Ascending aorta (tissue), 2 donors: ENCODE data around the gene EPB41L4A. TPM values are rescaled to one million over a fixed set of nuclear protein-coding genes. Genes with fewer than 3 reads are reported as not detected.

Experiments used
- DNase-seq, 2 donors: peaks; one replicate each; pipeline ENCODE4 v3.0.0-alpha.2; 2019; ENCODE audit warnings: low spot score in 2 of 2
- H3K27ac ChIP-seq, 2 donors: fragments of 200-600 bp; sonication (generic); one replicate each; pipeline ENCODE4 v1.5.1; 2016 to 2017; ENCODE audit warnings: mild to moderate bottlenecking in 1 of 2
- H3K27me3 ChIP-seq: fragments of 200-600 bp; sonication (generic); one replicate; pipeline ENCODE4 v1.5.1; 2017
- H3K36me3 ChIP-seq, 2 donors: fragments of 200-600 bp; sonication (generic); one replicate each; pipeline ENCODE4 v1.5.1; 2016
- H3K4me1 ChIP-seq, 2 donors: fragments of 200-600 bp; sonication (generic); one replicate each; pipeline ENCODE4 v1.5.1; 2016 to 2017; ENCODE audit warnings: mild to moderate bottlenecking in 1 of 2
- H3K4me3 ChIP-seq, 2 donors: fragments of 200-600 bp; sonication (generic); one replicate each; pipeline ENCODE4 v1.5.1; 2016 to 2017; ENCODE audit warnings: mild to moderate bottlenecking in 1 of 2
- H3K9me3 ChIP-seq, 2 donors: fragments of 200-600 bp; sonication (generic); one replicate each; pipeline ENCODE4 v1.5.1; 2016
- CTCF ChIP-seq, 3 experiments: fragments of 200-600 bp in 2 of 3; fragments of 450-650 bp in 1 of 3; sonication (generic) in 2 of 3; IDR thresholded peaks; one replicate each; pipeline ENCODE4 v1.5.1; 2016 to 2019; ENCODE audit warnings: antibody characterized with exemption in 3 of 3, mild to moderate bottlenecking in 1 of 3, moderate library complexity in 1 of 3
- intact Hi-C: fragments of 100-400 bp; cut with DNase I; formaldehyde crosslinking; loops from one replicate; pipeline ENCODE4 v1.15.1; 2023
- total RNA-seq: library from RNA; depleted of rRNA; stranded (reverse); fragments of >200 nt; gene quantifications from one replicate; pipeline ENCODE4 v1.1.0, GENCODE V29; 2016

Gene EPB41L4A
- total RNA-seq, 1 donor from 2014 or later = 9.4 TPM

- H3K4me3 ChIP-seq = no peak overlapping the region
- H3K4me1 ChIP-seq = no peaks in the 10 kb centered on the region
- intact Hi-C loops = no loop called here
- H3K36me3 ChIP-seq = no peaks in the 10 kb centered on the region
- H3K9me3 ChIP-seq = no peaks in the 10 kb centered on the region
- H3K27ac ChIP-seq = no peak overlapping the region
- DNase-seq = no peak
- no peaks in the 10 kb centered on the region for H3K27me3 ChIP-seq
- no peak for TF ChIP-seq CTCF (IDR thresholded peaks at IDR 0.05)
Measured at GRCh38 chr5:112276991-112277390, 142.1 kb downstream of the EPB41L4A start.

GRCh38 chr5:112275671-112276070, 143.4 kb downstream of the EPB41L4A start:
- H3K36me3 ChIP-seq = no peaks in the 10 kb centered on the region
- H3K4me1 ChIP-seq = no peaks in the 10 kb centered on the region
- TF ChIP-seq CTCF (IDR thresholded peaks at IDR 0.05) = no peak
- no peak overlapping the region for H3K4me3 ChIP-seq
- DNase-seq = no peak
- no peak overlapping the region for H3K27ac ChIP-seq
- no peaks in the 10 kb centered on the region for H3K9me3 ChIP-seq
- intact Hi-C loops = no loop called here
- no peaks in the 10 kb centered on the region for H3K27me3 ChIP-seq

DNA sequence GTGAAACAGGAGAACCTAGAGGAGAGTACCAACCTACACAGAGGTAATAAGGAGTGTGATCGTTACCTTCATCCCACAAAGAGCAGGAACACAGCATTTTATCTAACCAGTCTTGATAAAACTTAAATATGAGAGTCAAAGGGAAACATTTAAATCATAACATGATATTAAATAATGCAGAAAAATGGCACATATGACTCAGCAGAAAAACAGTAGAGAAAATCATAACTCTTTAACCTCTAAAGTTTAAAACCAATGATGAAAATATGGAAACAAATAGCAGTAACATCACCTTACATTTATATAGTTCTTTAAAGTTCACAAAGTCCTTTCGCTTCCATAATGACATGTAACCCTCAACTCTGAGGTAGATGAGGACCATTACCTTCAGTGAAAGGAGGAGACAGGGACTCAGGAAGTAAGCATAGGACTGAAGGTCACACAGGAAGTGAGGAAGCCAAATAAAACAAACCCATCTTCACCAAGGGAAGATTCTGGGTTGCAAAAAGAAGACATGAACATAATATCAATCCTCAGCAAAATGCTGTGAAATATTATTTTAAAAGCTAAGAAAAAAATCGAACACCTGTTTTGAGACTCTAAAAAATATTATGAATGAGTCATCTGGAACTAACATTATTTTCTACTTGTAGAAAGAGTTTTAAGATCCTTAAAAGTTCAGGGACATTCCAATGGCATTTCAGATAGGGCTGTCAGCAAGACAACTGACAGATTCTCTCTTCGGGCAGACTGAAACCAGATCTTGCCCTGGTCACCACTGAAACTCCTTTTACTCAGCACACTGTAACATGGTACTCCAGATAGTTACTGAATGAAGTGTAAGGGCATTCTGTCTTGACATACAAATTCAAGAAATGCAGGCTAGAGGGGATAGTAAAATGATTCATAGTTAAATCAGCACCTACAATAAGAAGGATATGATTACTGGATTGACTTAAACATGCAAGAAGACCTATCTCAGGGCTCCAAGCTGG, 148.5 kb downstream of the EPB41L4A start:
- DNase-seq = no peak
- no peak overlapping the region for H3K27ac ChIP-seq
- no peaks in the 10 kb centered on the region for H3K4me1 ChIP-seq
- no peaks in the 10 kb centered on the region for H3K9me3 ChIP-seq
- intact Hi-C loops = no loop called here
- no peak overlapping the region for H3K4me3 ChIP-seq
- no peaks in the 10 kb centered on the region for H3K27me3 ChIP-seq
- TF ChIP-seq CTCF (IDR thresholded peaks at IDR 0.05) = no peak
- H3K36me3 ChIP-seq = no peaks in the 10 kb centered on the region

DNA sequence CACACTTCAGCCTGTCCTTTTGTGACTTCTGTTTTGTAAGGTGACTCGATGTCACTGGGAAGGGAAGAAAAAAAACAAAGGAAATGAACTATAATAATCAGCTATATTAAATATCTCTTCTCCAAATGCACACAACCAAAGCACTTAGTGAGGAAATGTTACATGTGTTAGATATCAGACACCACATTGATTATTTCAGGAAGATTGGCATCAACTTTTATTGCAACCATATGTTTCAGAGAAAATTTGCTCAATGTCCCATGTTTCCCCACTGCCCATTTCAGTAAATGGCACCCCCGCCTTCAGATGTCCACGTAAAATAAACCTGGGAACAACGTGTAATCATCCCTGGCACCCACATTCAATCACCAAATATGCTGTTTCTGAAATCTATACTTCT, 151.8 kb downstream of the EPB41L4A start:
- H3K36me3 ChIP-seq = peaks cover 0 to 9% of the 10 kb centered on the region in 2 donors
- no peak overlapping the region for H3K4me3 ChIP-seq
- no peaks in the 10 kb centered on the region for H3K9me3 ChIP-seq
- intact Hi-C loops = no loop called here
- TF ChIP-seq CTCF (IDR thresholded peaks at IDR 0.05) = no peak
- H3K4me1 ChIP-seq = no peaks in the 10 kb centered on the region
- no peaks in the 10 kb centered on the region for H3K27me3 ChIP-seq
- H3K27ac ChIP-seq = no peak overlapping the region
- DNase-seq = no peak

- H3K27me3 ChIP-seq = no peaks in the 10 kb centered on the region
- H3K36me3 ChIP-seq = peaks cover 0 to 10% of the 10 kb centered on the region in 2 donors
- TF ChIP-seq CTCF (IDR thresholded peaks at IDR 0.05) = no peak
- DNase-seq = no peak
- intact Hi-C loops = no loop called here
- no peak overlapping the region for H3K27ac ChIP-seq
- no peaks in the 10 kb centered on the region for H3K4me1 ChIP-seq
- no peak overlapping the region for H3K4me3 ChIP-seq
- H3K9me3 ChIP-seq = no peaks in the 10 kb centered on the region
Measured at GRCh38 chr5:112264666-112265065, 154.4 kb downstream of the EPB41L4A start.
